Neural progenitor cell (in vitro differentiated cells): ENCODE results near the gene PIK3C3.

Experiments used
- CTCF ChIP-seq: fragments of 200-600 bp; sonication (generic); IDR thresholded peaks from 2 replicates; pipeline ENCODE4 v1.5.1; 2017; ENCODE audit warnings: antibody characterized with exemption, mild to moderate bottlenecking
- EZH2 ChIP-seq: fragments of 200-600 bp; sonication (generic); IDR thresholded peaks from 2 replicates; pipeline ENCODE4 v1.6.1; 2017; ENCODE audit warnings: antibody characterized with exemption, mild to moderate bottlenecking, moderate library complexity
- EZH2phosphoT487 ChIP-seq: fragments of 200-600 bp; sonication (generic); IDR thresholded peaks from 2 replicates; pipeline ENCODE4 v1.6.1; 2017; ENCODE audit warnings: antibody characterized with exemption

- TF ChIP-seq CTCF, result peak; percentile 83
- no peak for TF ChIP-seq EZH2
- TF ChIP-seq EZH2phosphoT487, result no peak
Observed at GRCh38 chr18:41906528-41907146, 48.4 kb upstream of the PIK3C3 start.
